ENCODE results near the gene SVEP1.
A peak's percentile ranks its signal among the peaks of the same experiment; 100 is the strongest.
"Not testable (repeated sequence)": the region's sequence is repeated elsewhere in the genome, so short reads cannot be mapped to it uniquely, and the experiment has no call there.

SVEP1 gene

DNA sequence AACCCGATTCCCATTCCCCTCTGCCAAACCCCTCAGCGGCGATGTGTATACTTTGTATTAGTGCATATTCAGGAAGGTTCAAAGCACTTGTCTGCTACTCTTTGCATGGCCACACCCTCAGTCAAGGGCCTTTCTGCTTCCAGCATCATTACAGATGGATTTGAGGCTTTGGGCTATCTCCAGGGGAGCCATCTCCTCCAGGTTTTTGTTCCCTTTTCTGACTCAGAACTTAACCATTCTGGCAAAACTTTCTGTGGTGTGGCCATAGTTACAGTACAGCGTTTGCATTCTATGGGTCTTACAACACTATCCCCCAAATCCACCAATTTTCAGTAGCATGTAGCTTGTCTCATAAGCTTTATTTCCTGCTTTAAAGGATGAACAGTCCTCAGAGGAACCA lies 36.0 kb upstream of the SVEP1 start:
- TF ChIP-seq, protein P1, sequence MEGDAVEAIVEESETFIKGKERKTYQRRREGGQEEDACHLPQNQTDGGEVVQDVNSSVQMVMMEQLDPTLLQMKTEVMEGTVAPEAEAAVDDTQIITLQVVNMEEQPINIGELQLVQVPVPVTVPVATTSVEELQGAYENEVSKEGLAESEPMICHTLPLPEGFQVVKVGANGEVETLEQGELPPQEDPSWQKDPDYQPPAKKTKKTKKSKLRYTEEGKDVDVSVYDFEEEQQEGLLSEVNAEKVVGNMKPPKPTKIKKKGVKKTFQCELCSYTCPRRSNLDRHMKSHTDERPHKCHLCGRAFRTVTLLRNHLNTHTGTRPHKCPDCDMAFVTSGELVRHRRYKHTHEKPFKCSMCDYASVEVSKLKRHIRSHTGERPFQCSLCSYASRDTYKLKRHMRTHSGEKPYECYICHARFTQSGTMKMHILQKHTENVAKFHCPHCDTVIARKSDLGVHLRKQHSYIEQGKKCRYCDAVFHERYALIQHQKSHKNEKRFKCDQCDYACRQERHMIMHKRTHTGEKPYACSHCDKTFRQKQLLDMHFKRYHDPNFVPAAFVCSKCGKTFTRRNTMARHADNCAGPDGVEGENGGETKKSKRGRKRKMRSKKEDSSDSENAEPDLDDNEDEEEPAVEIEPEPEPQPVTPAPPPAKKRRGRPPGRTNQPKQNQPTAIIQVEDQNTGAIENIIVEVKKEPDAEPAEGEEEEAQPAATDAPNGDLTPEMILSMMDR (IDR thresholded peaks at IDR 0.05; ENCODE audit: insufficient read depth, low read depth, low read length, missing control alignments) = no peak
- DNase-seq (ENCODE audit: low read depth) = no peak
- H3K4me3 ChIP-seq (ENCODE audit: low read length) = no peak overlapping the region

DNA sequence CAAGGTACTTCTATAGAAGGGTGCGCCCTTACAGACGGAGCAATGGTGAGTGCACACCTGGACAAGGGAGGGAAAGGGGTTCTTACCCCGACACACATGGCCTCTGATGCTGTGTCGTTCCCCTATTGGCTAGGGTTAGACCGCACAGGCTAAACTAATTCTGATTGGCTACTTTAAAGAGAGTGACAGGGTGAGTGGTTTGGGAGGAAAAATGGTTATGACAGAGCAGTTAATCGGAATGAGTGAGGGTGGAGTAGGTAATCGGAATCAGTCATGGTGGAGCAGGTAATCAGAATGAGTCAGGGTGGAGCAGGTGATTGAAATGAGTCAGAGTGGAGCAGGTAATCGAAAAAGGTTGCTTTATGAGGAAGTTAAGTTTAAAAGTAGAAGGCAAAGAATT lies 35.0 kb upstream of the SVEP1 start:
- not testable (repeated sequence) for H3K4me3 ChIP-seq (ENCODE audit: low read length)
- DNase-seq (ENCODE audit: low read depth) = peak; percentile 39

DNA sequence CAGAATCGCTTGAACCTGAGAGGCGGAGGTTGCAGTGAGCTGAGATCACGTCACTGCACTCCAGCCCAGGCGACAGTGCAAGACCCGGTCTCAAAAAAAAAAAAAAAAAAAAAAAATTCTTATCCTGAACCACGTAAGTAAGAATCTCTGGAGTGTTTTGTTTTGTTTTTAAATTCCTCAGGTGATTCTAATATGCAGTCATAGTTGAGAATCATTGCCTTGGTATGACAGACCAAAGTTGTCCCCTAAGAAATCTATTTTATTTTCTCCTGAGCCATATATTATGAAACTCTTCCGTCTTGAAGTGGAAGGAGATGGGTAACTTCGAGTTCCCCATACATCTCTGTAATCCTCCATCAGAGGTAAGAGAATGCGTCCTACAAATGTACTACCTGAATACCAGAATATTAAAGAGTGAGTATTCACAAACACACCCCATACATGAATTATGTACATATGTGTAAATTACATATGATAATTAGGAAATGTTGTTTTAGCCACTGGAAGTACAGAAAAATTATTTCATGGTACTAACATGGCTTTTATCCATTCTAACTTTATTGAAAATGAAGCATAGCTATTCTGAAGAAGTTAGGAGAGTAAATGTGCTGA lies 26.7 kb upstream of the SVEP1 start:
- DNase-seq (ENCODE audit: low read depth) = peak; percentile 33
- TF ChIP-seq, protein P1 (IDR thresholded peaks at IDR 0.05; ENCODE audit: insufficient read depth, low read depth, low read length, missing control alignments) = no peak

DNA sequence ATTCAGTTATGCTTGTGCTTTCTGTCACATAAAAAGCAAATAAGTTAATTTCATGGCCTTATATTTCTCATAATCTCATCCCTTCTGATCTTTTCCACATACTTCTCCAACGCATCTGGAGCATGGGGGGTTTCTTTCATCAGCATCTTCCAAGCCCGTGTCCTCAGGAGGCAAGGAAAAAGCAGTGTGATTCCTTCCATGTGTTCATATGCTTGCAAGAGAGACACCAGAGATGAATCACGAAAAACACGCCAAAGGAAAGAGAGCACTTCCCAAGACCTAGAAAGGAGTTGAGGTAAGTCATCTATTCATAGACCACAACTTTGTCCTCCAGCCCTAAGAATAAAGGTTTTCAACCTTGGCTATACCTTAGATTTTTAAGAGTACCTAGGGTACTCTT lies 26.0 kb upstream of the SVEP1 start:
- DNase-seq (ENCODE audit: low read depth) = no peak
- no peak overlapping the region for H3K4me3 ChIP-seq (ENCODE audit: low read length)
- TF ChIP-seq, protein P1 (IDR thresholded peaks at IDR 0.05; ENCODE audit: insufficient read depth, low read depth, low read length, missing control alignments) = no peak

More for the DNA sequence above, 26.7 kb upstream of the SVEP1 start:
- no peak overlapping the region for H3K4me3 ChIP-seq (ENCODE audit: low read length)

DNA sequence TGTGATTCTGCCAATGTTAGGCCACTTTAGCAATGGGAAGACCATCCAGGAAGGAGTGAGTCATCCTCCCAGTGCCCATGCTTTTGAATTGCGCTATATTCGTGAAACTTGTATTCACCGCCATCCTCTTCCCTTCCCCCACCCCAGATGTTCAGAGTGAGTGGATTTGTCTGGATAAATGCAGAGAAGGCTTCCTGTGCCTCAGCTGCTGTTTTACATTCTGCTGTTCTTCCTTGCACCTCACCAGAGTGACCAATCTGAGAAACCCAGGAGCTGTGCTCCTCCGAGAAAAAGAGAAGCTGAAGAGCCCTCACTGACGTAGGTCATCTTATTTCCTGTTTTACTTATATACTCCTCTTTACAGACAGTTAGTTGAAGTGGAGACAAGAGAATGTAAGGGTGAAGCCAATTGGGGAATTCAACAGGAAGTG lies 24.6 kb upstream of the SVEP1 start:
- H3K4me3 ChIP-seq (ENCODE audit: low read length) = no peak overlapping the region
- TF ChIP-seq, protein P1 (IDR thresholded peaks at IDR 0.05; ENCODE audit: insufficient read depth, low read depth, low read length, missing control alignments) = no peak
- DNase-seq (ENCODE audit: low read depth) = no peak

DNA sequence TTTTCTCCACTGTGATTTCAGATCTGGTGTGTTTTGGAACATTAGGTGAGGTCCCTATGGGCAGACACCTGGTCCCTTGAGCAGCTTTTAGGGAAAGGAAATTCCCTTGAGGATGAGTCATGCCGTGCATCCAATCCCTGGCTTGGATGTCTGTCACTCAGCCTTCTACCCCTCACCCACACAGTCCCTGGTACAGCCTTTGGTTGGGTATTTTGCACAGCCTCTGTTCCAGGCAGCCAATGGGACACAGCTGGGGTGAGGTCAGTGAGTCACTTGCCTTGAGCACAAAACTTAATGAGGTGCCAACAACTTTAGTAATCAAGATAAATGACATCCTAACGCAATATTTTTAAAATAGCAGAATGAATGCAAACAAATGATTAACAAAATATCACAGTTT lies 22.7 kb upstream of the SVEP1 start:
- H3K4me3 ChIP-seq (ENCODE audit: low read length) = no peak overlapping the region
- TF ChIP-seq, protein P1 (IDR thresholded peaks at IDR 0.05; ENCODE audit: insufficient read depth, low read depth, low read length, missing control alignments) = no peak
- DNase-seq (ENCODE audit: low read depth) = peak; percentile 83

DNA sequence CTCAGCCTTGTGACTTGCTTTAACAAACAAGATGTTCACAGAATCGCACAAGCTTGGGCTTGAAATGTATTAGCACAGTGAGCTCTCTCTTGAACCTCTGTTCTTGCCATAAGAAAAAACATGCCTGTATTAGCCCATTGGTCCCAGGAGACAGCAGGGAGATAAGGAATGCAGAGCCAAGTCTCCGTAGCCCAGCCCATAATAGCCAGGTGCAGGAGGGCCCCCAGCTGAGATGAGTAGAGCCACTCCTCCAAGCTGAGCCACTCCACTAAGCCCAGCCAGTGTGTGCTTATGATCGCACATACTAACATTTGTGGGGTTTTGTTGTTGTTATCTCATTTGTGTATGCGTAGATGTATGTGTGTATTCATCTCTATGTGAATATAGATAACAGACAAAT lies 21.6 kb upstream of the SVEP1 start:
- TF ChIP-seq, protein P1 (IDR thresholded peaks at IDR 0.05; ENCODE audit: insufficient read depth, low read depth, low read length, missing control alignments) = no peak
- no peak for DNase-seq (ENCODE audit: low read depth)
- H3K4me3 ChIP-seq (ENCODE audit: low read length) = no peak overlapping the region
